RCC 7860 (cell line): ENCODE measurements around the gene CD68.
"Not testable (repeated sequence)": the region's sequence is repeated elsewhere in the genome, so short reads cannot be mapped to it uniquely, and the experiment has no call there.

Source experiments
- DNase-seq: peaks from one replicate; pipeline ENCODE4 v3.0.0-alpha.2; 2015; ENCODE audit warnings: low spot score
- FAIRE-seq: peaks from 2 replicates; lab custom pipeline; 2012; peaks lifted over from hg19 to GRCh38; lab: Jason Lieb, UNC

The CD68 gene

GRCh38 chr17:7612294-7612640, 32.8 kb downstream of the CD68 start:
- DNase-seq (no peak), FAIRE-seq (no peak)

GRCh38 chr17:7613769-7614424, 34.5 kb downstream of the CD68 start:
- FAIRE-seq: no peak
- DNase-seq: peak; percentile 20

GRCh38 chr17:7614425-7615264, 35.2 kb downstream of the CD68 start, which contains the start of gene FXR2:
Gene FXR2 (minus strand): TSS chr17:7614897. CDS start chr17:7614532, 365 bp downstream.
- DNase-seq (peak; percentile 97), FAIRE-seq (peak; percentile 88)

GRCh38 chr17:7615265-7615747, 35.9 kb downstream of the CD68 start:
- FAIRE-seq (no peak), DNase-seq (no peak)

- DNase-seq: no peak
These were observed 39.2 kb downstream of the CD68 start for GRCh38 chr17:7618608-7619007.

GRCh38 chr17:7620835-7621234, 41.4 kb downstream of the CD68 start:
- FAIRE-seq (no peak), DNase-seq (no peak)

More at GRCh38 chr17:7618608-7619007, 39.2 kb downstream of the CD68 start:
- no peak for FAIRE-seq

GRCh38 chr17:7623661-7624060, 44.2 kb downstream of the CD68 start:
- DNase-seq: no peak
- FAIRE-seq: no peak

- FAIRE-seq, DNase-seq: not testable (repeated sequence)
These were observed 46.3 kb downstream of the CD68 start for GRCh38 chr17:7625749-7626148.

- FAIRE-seq (no peak), DNase-seq (no peak)
These were observed 46.9 kb downstream of the CD68 start for GRCh38 chr17:7626307-7626706.

- no peak for FAIRE-seq
- no peak for DNase-seq
These were observed 47.5 kb downstream of the CD68 start for GRCh38 chr17:7626956-7627249.

- FAIRE-seq (peak; percentile 66), DNase-seq (peak; percentile 77)
These were observed 48.0 kb downstream of the CD68 start, which contains the start of gene SAT2 for GRCh38 chr17:7627250-7628121. Gene SAT2 (minus strand): TSS chr17:7627821. CDS start chr17:7627635, 186 bp downstream.

- DNase-seq (no peak), FAIRE-seq (no peak)
These were observed 50.6 kb downstream of the CD68 start, which contains the start of gene SHBG for GRCh38 chr17:7629939-7630571. Gene SHBG (plus strand): TSS chr17:7630135. CDS start chr17:7630173, 38 bp downstream.
